Esophagus muscularis mucosa (tissue), 4 donors: ENCODE measurements around the gene CHRNA9. TPM values are rescaled to one million over a fixed set of nuclear protein-coding genes. Genes with fewer than 3 reads are reported as not detected.

Source experiments
- DNase-seq: peaks from one replicate; pipeline ENCODE4 v3.0.0-alpha.2; 2017; ENCODE audit errors: extremely low spot score
- H3K27ac ChIP-seq, 4 donors: fragments of 200-600 bp; sonication (generic); replicated peaks in 1 of 4; 1 replicate in 3 of 4; 2 replicates in 1 of 4; pipeline ENCODE4 v1.5.1; 2016 to 2019; ENCODE audit warnings: mild to moderate bottlenecking in 1 of 4
- H3K27me3 ChIP-seq, 4 donors: fragments of 200-600 bp; sonication (generic); one replicate each; pipeline versions ENCODE4 v1.5.1 to v1.6.0; 2016 to 2019
- H3K36me3 ChIP-seq, 4 donors: fragments of 200-600 bp; sonication (generic); one replicate each; pipeline ENCODE4 v1.5.1; 2016 to 2019
- H3K4me1 ChIP-seq, 4 donors: fragments of 200-600 bp; sonication (generic); one replicate each; pipeline ENCODE4 v1.5.1; 2016 to 2019
- H3K4me3 ChIP-seq, 4 donors: fragments of 200-600 bp; sonication (generic); 1 replicate in 2 of 4; 2 replicates in 2 of 4; pipeline ENCODE4 v1.5.1; 2016 to 2019; ENCODE audit warnings: mild to moderate bottlenecking in 4 of 4, moderate library complexity in 1 of 4
- H3K9me3 ChIP-seq, 4 donors: fragments of 200-600 bp; sonication (generic); 1 replicate in 3 of 4; 2 replicates in 1 of 4; pipeline ENCODE4 v1.5.1; 2016 to 2019
- EP300 ChIP-seq: sonication (generic); formaldehyde crosslinking; IDR thresholded peaks from one replicate; pipeline ENCODE4 v1.6.1; 2017; ENCODE audit warnings: antibody characterized with exemption
- POLR2A ChIP-seq: fragments of 450-650 bp; IDR thresholded peaks from one replicate; pipeline ENCODE4 v1.6.1; 2017; ENCODE audit warnings: antibody characterized with exemption, moderate library complexity, mild to moderate bottlenecking, low read depth
- POLR2AphosphoS5 ChIP-seq, 2 donors: sonication (generic); formaldehyde crosslinking; IDR thresholded peaks; one replicate each; pipeline ENCODE4 v1.6.1; 2017; ENCODE audit warnings: antibody characterized with exemption in 2 of 2
- WGBS: methylation state at CpG from one replicate; pipeline ENCODE4 v1.1.5; 2018; 5-methylcytosine and 5-hydroxymethylcytosine counted together
- intact Hi-C: fragments of 100-400 bp; cut with DNase I; formaldehyde crosslinking; loops from one replicate; pipeline ENCODE4 v1.15.1; 2023
- total RNA-seq, 4 donors: library from RNA; depleted of rRNA; stranded (reverse); fragments of >200 nt; gene quantifications; one replicate each; pipeline versions ENCODE4 v1.1.0 to v1.2.1, GENCODE V29; 2016
- TF ChIP-seq, protein P1 (sequence below), 3 experiments: fragments of 200-600 bp in 2 of 3; fragments of 450-650 bp in 1 of 3; sonication (generic) in 2 of 3; IDR thresholded peaks; one replicate each; pipeline ENCODE4 v1.5.1; 2017 to 2019; ENCODE audit warnings: antibody characterized with exemption in 3 of 3, mild to moderate bottlenecking in 2 of 3, moderate library complexity in 1 of 3

CHRNA9 gene
- total RNA-seq, 4 donors from 2014 or later, result 0.11 TPM; not detected in 3

DNA sequence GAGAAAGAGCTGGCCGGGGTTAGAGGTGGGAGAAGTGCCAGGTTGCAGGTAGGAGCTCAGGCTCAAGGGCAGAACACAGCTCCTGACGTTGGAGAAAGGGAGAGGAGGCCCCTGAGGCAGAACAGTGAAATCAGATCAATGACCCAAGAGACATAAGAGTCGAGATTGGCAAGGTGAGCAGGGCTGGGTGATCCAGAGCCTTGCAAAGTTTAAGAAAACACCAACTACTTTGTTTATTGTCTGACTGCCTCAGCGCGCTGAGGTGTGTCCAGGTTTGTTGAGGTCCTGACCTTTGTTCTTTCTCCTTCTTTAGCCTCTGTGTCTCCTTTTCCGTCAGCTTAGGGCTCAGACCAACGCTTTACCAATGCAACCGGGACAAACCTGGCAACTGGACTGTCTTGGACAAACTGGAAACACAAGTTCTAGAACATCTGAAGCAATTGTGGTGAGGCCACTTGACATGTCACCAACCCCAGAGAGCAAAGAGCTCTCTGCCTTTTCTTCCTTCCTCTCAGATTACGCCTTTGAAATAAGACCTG is 28.3 kb downstream of the CHRNA9 start:
- intact Hi-C loops, result no loop called here
- H3K36me3 ChIP-seq, result no peaks in the 10 kb centered on the region
- WGBS, result 84% methylated on average over 9 of the region's 9 CpGs
- H3K4me3 ChIP-seq, result no peak overlapping the region
- H3K9me3 ChIP-seq, result peaks cover 0 to 23% (median 13%) of the 10 kb centered on the region in 4 donors
- H3K27me3 ChIP-seq, result no peaks in the 10 kb centered on the region
- no peak overlapping the region for H3K27ac ChIP-seq
- TF ChIP-seq EP300 (no peak), POLR2AphosphoS5 (IDR thresholded peaks at IDR 0.05) (no peak), POLR2A (no peak)
- no peak for DNase-seq
- no peaks in the 10 kb centered on the region for H3K4me1 ChIP-seq

DNA sequence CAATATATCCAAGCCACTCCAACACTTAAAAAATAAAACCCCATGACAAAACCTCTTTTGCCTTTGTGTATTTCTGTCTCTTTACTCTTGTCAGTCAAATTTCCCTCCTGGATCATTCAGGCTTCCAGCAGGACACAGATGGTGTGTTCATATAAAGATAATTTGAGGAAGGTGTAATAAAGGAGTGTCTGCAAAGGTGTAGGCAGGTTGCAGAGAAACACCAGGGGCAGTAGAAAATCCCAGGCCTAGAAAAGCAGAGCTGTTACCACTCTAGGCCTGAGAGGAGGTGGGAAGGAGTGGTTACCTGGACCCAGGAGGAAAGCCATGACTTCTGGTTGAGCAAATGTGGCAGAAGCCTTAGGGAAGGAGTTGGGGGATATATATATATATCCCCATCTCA is 28.8 kb downstream of the CHRNA9 start:
- no peaks in the 10 kb centered on the region for H3K36me3 ChIP-seq
- no peaks in the 10 kb centered on the region for H3K27me3 ChIP-seq
- no peaks in the 10 kb centered on the region for H3K4me1 ChIP-seq
- no peak for TF ChIP-seq POLR2A
- no peak for TF ChIP-seq EP300
- TF ChIP-seq, protein P1, sequence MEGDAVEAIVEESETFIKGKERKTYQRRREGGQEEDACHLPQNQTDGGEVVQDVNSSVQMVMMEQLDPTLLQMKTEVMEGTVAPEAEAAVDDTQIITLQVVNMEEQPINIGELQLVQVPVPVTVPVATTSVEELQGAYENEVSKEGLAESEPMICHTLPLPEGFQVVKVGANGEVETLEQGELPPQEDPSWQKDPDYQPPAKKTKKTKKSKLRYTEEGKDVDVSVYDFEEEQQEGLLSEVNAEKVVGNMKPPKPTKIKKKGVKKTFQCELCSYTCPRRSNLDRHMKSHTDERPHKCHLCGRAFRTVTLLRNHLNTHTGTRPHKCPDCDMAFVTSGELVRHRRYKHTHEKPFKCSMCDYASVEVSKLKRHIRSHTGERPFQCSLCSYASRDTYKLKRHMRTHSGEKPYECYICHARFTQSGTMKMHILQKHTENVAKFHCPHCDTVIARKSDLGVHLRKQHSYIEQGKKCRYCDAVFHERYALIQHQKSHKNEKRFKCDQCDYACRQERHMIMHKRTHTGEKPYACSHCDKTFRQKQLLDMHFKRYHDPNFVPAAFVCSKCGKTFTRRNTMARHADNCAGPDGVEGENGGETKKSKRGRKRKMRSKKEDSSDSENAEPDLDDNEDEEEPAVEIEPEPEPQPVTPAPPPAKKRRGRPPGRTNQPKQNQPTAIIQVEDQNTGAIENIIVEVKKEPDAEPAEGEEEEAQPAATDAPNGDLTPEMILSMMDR (IDR thresholded peaks at IDR 0.05), result no peak
- no peak for TF ChIP-seq POLR2AphosphoS5 (IDR thresholded peaks at IDR 0.05)
- DNase-seq, result no peak
- intact Hi-C loops, result no loop called here
- no peak overlapping the region for H3K27ac ChIP-seq
- H3K4me3 ChIP-seq, result no peak overlapping the region
- peaks cover 0 to 23% (median 13%) of the 10 kb centered on the region in 4 donors for H3K9me3 ChIP-seq

DNA sequence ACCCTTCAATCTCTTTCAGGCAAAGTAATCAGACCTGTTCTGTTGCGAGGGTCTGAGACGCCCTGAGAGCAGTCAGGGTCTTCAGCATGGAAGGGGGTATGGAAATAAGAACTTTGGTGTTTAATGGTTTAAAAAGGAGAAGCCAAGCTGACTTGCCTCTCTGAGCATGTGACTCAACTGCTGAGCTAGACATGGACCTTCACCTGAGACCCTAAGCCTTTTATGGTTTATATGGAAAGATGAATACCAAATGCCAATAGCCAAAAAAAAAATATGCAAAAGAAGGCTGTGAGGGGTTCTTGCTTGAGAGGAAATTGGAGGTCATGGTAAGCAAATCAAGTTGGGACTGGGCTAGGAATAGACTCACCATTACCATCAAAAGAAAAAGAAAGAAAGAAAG is 30.6 kb downstream of the CHRNA9 start:
- TF ChIP-seq POLR2A, result no peak
- TF ChIP-seq, protein P1 (IDR thresholded peaks at IDR 0.05), result no peak
- no peak for TF ChIP-seq POLR2AphosphoS5 (IDR thresholded peaks at IDR 0.05)
- no peak for TF ChIP-seq EP300
- H3K4me3 ChIP-seq, result no peak overlapping the region
- WGBS, result 77% methylated on average over 2 of the region's 2 CpGs
- no peak for DNase-seq
- peaks cover 0 to 15% (median 10%) of the 10 kb centered on the region in 4 donors for H3K9me3 ChIP-seq
- no peak overlapping the region for H3K27ac ChIP-seq
- intact Hi-C loops, result no loop called here
- H3K4me1 ChIP-seq, result no peaks in the 10 kb centered on the region
- no peaks in the 10 kb centered on the region for H3K27me3 ChIP-seq
- H3K36me3 ChIP-seq, result no peaks in the 10 kb centered on the region

DNA sequence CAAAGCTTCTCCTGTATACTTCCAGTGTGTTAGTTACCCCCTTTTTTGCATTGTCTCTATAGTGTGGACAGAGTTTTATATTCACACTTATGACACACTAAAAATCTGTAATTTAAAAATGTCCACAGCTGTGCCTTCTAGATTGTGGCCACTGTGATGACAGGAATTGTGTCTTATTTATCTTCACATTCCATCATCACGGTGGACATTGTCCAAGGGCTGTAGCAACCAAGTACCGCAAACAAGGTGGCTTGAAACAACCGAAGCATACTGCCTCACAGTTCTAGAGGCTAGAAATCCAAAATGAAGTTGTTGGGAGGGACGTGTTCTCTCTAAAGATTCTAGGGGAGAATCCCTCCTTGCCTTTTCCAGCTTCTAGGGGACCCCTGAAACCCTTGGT is 32.3 kb downstream of the CHRNA9 start:
- H3K27me3 ChIP-seq, result no peaks in the 10 kb centered on the region
- no peak overlapping the region for H3K4me3 ChIP-seq
- no peaks in the 10 kb centered on the region for H3K36me3 ChIP-seq
- no peaks in the 10 kb centered on the region for H3K4me1 ChIP-seq
- 83% methylated on average over 4 of the region's 4 CpGs for WGBS
- H3K27ac ChIP-seq, result no peak overlapping the region
- no peaks in the 10 kb centered on the region for H3K9me3 ChIP-seq
- intact Hi-C loops, result no loop called here
- TF ChIP-seq EP300 (no peak), POLR2AphosphoS5 (IDR thresholded peaks at IDR 0.05) (no peak), POLR2A (no peak)
- TF ChIP-seq, protein P1 (IDR thresholded peaks at IDR 0.05), result no peak
- DNase-seq, result no peak

DNA sequence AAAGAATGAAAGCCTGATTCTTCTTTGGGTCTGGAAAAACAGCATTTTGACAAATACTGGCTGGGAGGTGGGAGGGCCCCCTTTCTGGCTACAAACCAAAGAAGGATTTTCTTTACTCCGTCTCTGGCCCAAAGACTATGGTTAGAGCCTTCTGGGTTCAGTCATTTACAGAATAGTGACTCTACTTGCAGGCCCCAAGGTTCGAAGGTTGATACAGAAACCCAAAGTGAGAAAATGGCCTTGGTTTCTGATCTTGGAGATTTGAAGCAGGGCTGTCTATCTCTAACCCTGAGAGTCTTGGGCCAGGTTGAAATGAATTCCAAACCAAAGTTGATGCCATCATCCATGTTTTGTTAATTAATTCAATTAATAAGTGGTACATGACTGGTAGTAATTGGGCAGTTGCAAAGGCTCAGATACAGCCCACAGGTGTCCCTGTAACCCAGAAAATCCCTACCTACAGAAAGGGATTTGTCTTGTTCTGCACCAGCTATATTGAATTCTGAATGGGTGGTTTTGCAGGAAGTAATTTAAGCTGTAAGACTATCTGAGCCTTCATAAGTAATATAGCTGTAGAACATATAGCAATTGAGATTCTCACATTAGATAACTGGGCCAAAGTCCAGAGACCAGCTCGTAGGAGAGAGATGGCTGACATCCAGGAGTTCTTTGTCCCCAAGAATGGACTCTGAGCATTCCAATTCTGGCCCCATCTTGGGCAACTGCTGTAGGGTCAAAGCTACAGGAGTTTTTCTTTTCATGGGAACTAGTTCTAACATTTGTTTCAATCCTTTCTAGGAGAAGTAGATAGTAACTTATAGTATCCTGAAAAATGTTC is 34.5 kb downstream of the CHRNA9 start:
- no peaks in the 10 kb centered on the region for H3K9me3 ChIP-seq
- TF ChIP-seq EP300 (no peak), POLR2A (no peak), POLR2AphosphoS5 (IDR thresholded peaks at IDR 0.05) (no peak)
- TF ChIP-seq, protein P1 (IDR thresholded peaks at IDR 0.05), result no peak
- no peak for DNase-seq
- intact Hi-C loops, result no loop called here
- no peak overlapping the region for H3K27ac ChIP-seq
- H3K4me3 ChIP-seq, result no peak overlapping the region
- WGBS, result 59% methylated on average over 3 of the region's 3 CpGs
- no peaks in the 10 kb centered on the region for H3K4me1 ChIP-seq
- H3K36me3 ChIP-seq, result no peaks in the 10 kb centered on the region
- H3K27me3 ChIP-seq, result no peaks in the 10 kb centered on the region
